ENCODE data around the gene POMGNT1.

Gene POMGNT1

GRCh38 chr1:46169811-46170454, 28.3 kb downstream of the POMGNT1 start:
- no peak overlapping the region for H3K4me3 ChIP-seq (ENCODE audit: low read depth, low read length)
- no peak for DNase-seq (ENCODE audit: low read depth, low spot score)
- in situ Hi-C loops (cut with HindIII; ENCODE audit: low sequenced_read_pairs), result no loop called here
- TF ChIP-seq CTCF (IDR thresholded peaks at IDR 0.05; ENCODE audit: low read depth, low read length), result no peak

GRCh38 chr1:46168477-46168876, 29.8 kb downstream of the POMGNT1 start:
- H3K4me3 ChIP-seq (ENCODE audit: low read depth, low read length), result no peak overlapping the region
- in situ Hi-C loops (cut with HindIII; ENCODE audit: low sequenced_read_pairs), result no loop called here
- no peak for DNase-seq (ENCODE audit: low read depth, low spot score)
- TF ChIP-seq CTCF (IDR thresholded peaks at IDR 0.05; ENCODE audit: low read depth, low read length), result no peak

- TF ChIP-seq CTCF (IDR thresholded peaks at IDR 0.05; ENCODE audit: low read depth, low read length), result no peak
- peak overlapping the region; percentile 39 for H3K4me3 ChIP-seq (ENCODE audit: low read depth, low read length)
- no peak for DNase-seq (ENCODE audit: low read depth, low spot score)
- in situ Hi-C loops (cut with HindIII; ENCODE audit: low sequenced_read_pairs), result no loop called here
Observed at GRCh38 chr1:46166521-46167462, 31.4 kb downstream of the POMGNT1 start.

- TF ChIP-seq CTCF (IDR thresholded peaks at IDR 0.05; ENCODE audit: low read depth, low read length), result no peak
- in situ Hi-C loops (cut with HindIII; ENCODE audit: low sequenced_read_pairs), result no loop called here
- H3K4me3 ChIP-seq (ENCODE audit: low read depth, low read length), result no peak overlapping the region
- DNase-seq (ENCODE audit: low read depth, low spot score), result no peak
Observed at GRCh38 chr1:46160212-46160611, 38.0 kb downstream of the POMGNT1 start.

GRCh38 chr1:46159516-46159915, 38.7 kb downstream of the POMGNT1 start:
- no peak for DNase-seq (ENCODE audit: low read depth, low spot score)
- no peak overlapping the region for H3K4me3 ChIP-seq (ENCODE audit: low read depth, low read length)
- in situ Hi-C loops (cut with HindIII; ENCODE audit: low sequenced_read_pairs), result no loop called here
- TF ChIP-seq CTCF (IDR thresholded peaks at IDR 0.05; ENCODE audit: low read depth, low read length), result no peak

GRCh38 chr1:46158312-46159281, 39.6 kb downstream of the POMGNT1 start:
- no peak overlapping the region for H3K4me3 ChIP-seq (ENCODE audit: low read depth, low read length)
- TF ChIP-seq CTCF (IDR thresholded peaks at IDR 0.05; ENCODE audit: low read depth, low read length), result no peak
- in situ Hi-C loops (cut with HindIII; ENCODE audit: low sequenced_read_pairs), result no loop called here
- DNase-seq (ENCODE audit: low read depth, low spot score), result no peak
